CD4-positive, alpha-beta T cell treated with Interferon alpha-2 for 1 hour (primary cell): ENCODE data around the gene ACYP2.
A peak's percentile ranks its signal among the peaks of the same experiment; 100 is the strongest.
"Not testable (repeated sequence)": the region's sequence is repeated elsewhere in the genome, so short reads cannot be mapped to it uniquely, and the experiment has no call there.

Experiments
- DNase-seq, 2 donors: peaks; one replicate each; pipeline ENCODE4 v3.0.0-alpha.2; 2020 to 2022

The ACYP2 gene

GRCh38 chr2:54115284-54116137 lies at the start of gene ACYP2:
Gene ACYP2, plus strand, starts transcription at chr2:54115615.
- peak; percentile 90 to 93 for DNase-seq

GRCh38 chr2:54065891-54066290 lies 49.5 kb upstream of the ACYP2 start:
- DNase-seq = no peak

GRCh38 chr2:54067851-54068375 lies 47.5 kb upstream of the ACYP2 start:
- DNase-seq = no peak

- not testable (repeated sequence) for DNase-seq
Measured at GRCh38 chr2:54072483-54072882, 42.9 kb upstream of the ACYP2 start.

GRCh38 chr2:54073796-54074195 lies 41.6 kb upstream of the ACYP2 start:
- peak in 1 of 2 donors; percentile 15 for DNase-seq

GRCh38 chr2:54074606-54075341 lies 40.6 kb upstream of the ACYP2 start:
- no peak for DNase-seq

GRCh38 chr2:54076586-54076985 lies 38.8 kb upstream of the ACYP2 start:
- no peak for DNase-seq

- DNase-seq = no peak
Measured at GRCh38 chr2:54077088-54077900, 38.1 kb upstream of the ACYP2 start.

GRCh38 chr2:54079331-54079730 lies 36.1 kb upstream of the ACYP2 start:
- DNase-seq = no peak

GRCh38 chr2:54081574-54081973 lies 33.8 kb upstream of the ACYP2 start:
- DNase-seq = no peak

GRCh38 chr2:54083021-54083420 lies 32.4 kb upstream of the ACYP2 start:
- DNase-seq = no peak

GRCh38 chr2:54083445-54083844 lies 32.0 kb upstream of the ACYP2 start:
- DNase-seq = no peak

- DNase-seq = peak in 1 of 2 donors; percentile 14
Measured at GRCh38 chr2:54084600-54084999, 30.8 kb upstream of the ACYP2 start.

GRCh38 chr2:54085069-54085468 lies 30.3 kb upstream of the ACYP2 start:
- no peak for DNase-seq

GRCh38 chr2:54086157-54086556 lies 29.3 kb upstream of the ACYP2 start:
- DNase-seq = no peak

- no peak for DNase-seq
Measured at GRCh38 chr2:54088191-54088634, 27.2 kb upstream of the ACYP2 start.

- no peak for DNase-seq
Measured at GRCh38 chr2:54088719-54089118, 26.7 kb upstream of the ACYP2 start.

GRCh38 chr2:54090521-54091117 lies 24.8 kb upstream of the ACYP2 start:
- DNase-seq = no peak

GRCh38 chr2:54092940-54093339 lies 22.5 kb upstream of the ACYP2 start:
- DNase-seq = peak in 1 of 2 donors; percentile 38

- not testable (repeated sequence) for DNase-seq
Measured at GRCh38 chr2:54095406-54095805, 20.0 kb upstream of the ACYP2 start.

- not testable (repeated sequence) for DNase-seq
Measured at GRCh38 chr2:54096141-54096540, 19.3 kb upstream of the ACYP2 start.

GRCh38 chr2:54097124-54097523 lies 18.3 kb upstream of the ACYP2 start:
- DNase-seq = no peak
